Right kidney (tissue), 1 donor: ENCODE data around the gene RADIL.

Experiments
- DNase-seq: peaks from one replicate; pipeline ENCODE4 v3.0.0-alpha.2; 2016

The RADIL gene

GRCh38 chr7:4792537-4793126, 90.9 kb downstream of the RADIL start:
- peak; percentile 85 for DNase-seq

- no peak for DNase-seq
Measured at GRCh38 chr7:4791738-4792536, 91.6 kb downstream of the RADIL start.

- DNase-seq: no peak
Measured at GRCh38 chr7:4791101-4791737, 92.3 kb downstream of the RADIL start.

GRCh38 chr7:4790516-4790991, 93.0 kb downstream of the RADIL start:
- DNase-seq: no peak

GRCh38 chr7:4790078-4790465, 93.4 kb downstream of the RADIL start:
- DNase-seq: no peak

GRCh38 chr7:4789194-4790077, 94.1 kb downstream of the RADIL start:
- DNase-seq: no peak

GRCh38 chr7:4788627-4789189, 94.8 kb downstream of the RADIL start:
- DNase-seq: no peak

GRCh38 chr7:4787947-4788626, 95.4 kb downstream of the RADIL start:
- no peak for DNase-seq

GRCh38 chr7:4787541-4787940, 96.0 kb downstream of the RADIL start:
- no peak for DNase-seq

GRCh38 chr7:4786015-4786414, 97.5 kb downstream of the RADIL start:
- DNase-seq: no peak

GRCh38 chr7:4785371-4785770, 98.1 kb downstream of the RADIL start:
- no peak for DNase-seq

GRCh38 chr7:4784799-4785198, 98.7 kb downstream of the RADIL start:
- no peak for DNase-seq

GRCh38 chr7:4783762-4784351, 99.7 kb downstream of the RADIL start:
- no peak for DNase-seq

- no peak for DNase-seq
Measured at GRCh38 chr7:4783292-4783652, 100.2 kb downstream of the RADIL start.

- DNase-seq: no peak
Measured at GRCh38 chr7:4782333-4783291, 100.9 kb downstream of the RADIL start.

- DNase-seq: no peak
Measured at GRCh38 chr7:4781366-4782069, 102.0 kb downstream of the RADIL start.

GRCh38 chr7:4779118-4779517, 104.4 kb downstream of the RADIL start:
- no peak for DNase-seq

GRCh38 chr7:4775848-4776623, 107.5 kb downstream of the RADIL start:
- no peak for DNase-seq
